H9 (cell line): ENCODE results near the gene ELMOD1. TPM values are rescaled to one million over a fixed set of nuclear protein-coding genes. Genes with fewer than 3 reads are reported as not detected.

Source experiments
- DNase-seq: peaks from one replicate; pipeline ENCODE4 v3.0.0-alpha.2; 2017
- H2AFZ ChIP-seq: one replicate; pipeline ENCODE4 v1.6.1; 2013; ENCODE audit warnings: mild to moderate bottlenecking, low read length, control low read depth, moderate library complexity
- H2AK5ac ChIP-seq: 2 replicates; pipeline ENCODE4 v1.6.1; 2013; ENCODE audit warnings: low read length, control low read depth, mixed read lengths; ENCODE audit not compliant: insufficient read length
- H2BK120ac ChIP-seq: one replicate; pipeline ENCODE4 v1.6.1; 2013; ENCODE audit warnings: low read depth, mild to moderate bottlenecking, low read length, control low read depth, inconsistent platforms; ENCODE audit not compliant: poor library complexity, severe bottlenecking
- H2BK12ac ChIP-seq: 2 replicates; pipeline ENCODE4 v1.6.1; 2013; ENCODE audit warnings: low read length, control low read depth, mixed read lengths, low read depth; ENCODE audit not compliant: insufficient read length
- H2BK15ac ChIP-seq: 2 replicates; pipeline ENCODE4 v1.6.1; 2013; ENCODE audit warnings: low read depth, low read length, control low read depth
- H2BK20ac ChIP-seq: one replicate; pipeline ENCODE4 v1.6.1; 2013; ENCODE audit warnings: low read depth, mild to moderate bottlenecking, low read length, control low read depth, inconsistent platforms; ENCODE audit not compliant: poor library complexity, severe bottlenecking
- H2BK5ac ChIP-seq: 2 replicates; pipeline ENCODE4 v1.6.1; 2013; ENCODE audit warnings: low read length, control low read depth, mixed read lengths; ENCODE audit not compliant: insufficient read length
- H3K14ac ChIP-seq: 2 replicates; pipeline ENCODE4 v1.6.1; 2013; ENCODE audit warnings: low read length, control low read depth; ENCODE audit not compliant: insufficient read depth
- H3K18ac ChIP-seq: 2 replicates; pipeline ENCODE4 v1.6.1; 2013; ENCODE audit warnings: low read depth, mild to moderate bottlenecking, mixed read lengths, low read length, control low read depth; ENCODE audit not compliant: insufficient read length
- H3K23ac ChIP-seq: 2 replicates; pipeline ENCODE4 v1.6.1; 2013; ENCODE audit warnings: low read length, control low read depth, mixed read lengths, low read depth; ENCODE audit not compliant: insufficient read length
- H3K23me2 ChIP-seq: 2 replicates; pipeline ENCODE4 v1.6.1; 2013; ENCODE audit warnings: low read depth, mild to moderate bottlenecking, mixed read lengths, low read length, control low read depth; ENCODE audit not compliant: insufficient read length, poor library complexity, severe bottlenecking
- H3K27ac ChIP-seq: 2 replicates; pipeline ENCODE4 v1.5.1; 2013; ENCODE audit warnings: low read length, control low read depth, mixed read lengths, low read depth; ENCODE audit not compliant: insufficient read length
- H3K27me3 ChIP-seq: 2 replicates; pipeline ENCODE4 v1.6.1; 2013; ENCODE audit warnings: low read length, control low read depth, inconsistent platforms; ENCODE audit not compliant: insufficient read depth
- H3K4ac ChIP-seq: 2 replicates; pipeline ENCODE4 v1.6.1; 2013; ENCODE audit warnings: low read depth, mild to moderate bottlenecking, control low read depth, inconsistent platforms, low read length, moderate library complexity
- H3K4me1 ChIP-seq: 2 replicates; pipeline ENCODE4 v1.6.1; 2013; ENCODE audit warnings: low read length, control low read depth, inconsistent platforms; ENCODE audit not compliant: insufficient read depth
- H3K4me2 ChIP-seq: 2 replicates; pipeline ENCODE4 v1.6.1; 2013; ENCODE audit warnings: low read length, control low read depth, mixed read lengths; ENCODE audit not compliant: insufficient read length, insufficient read depth
- H3K56ac ChIP-seq: 2 replicates; pipeline ENCODE4 v1.6.1; 2013; ENCODE audit warnings: low read depth, mild to moderate bottlenecking, mixed read lengths, low read length, control low read depth; ENCODE audit not compliant: insufficient read length
- H3K79me1 ChIP-seq: 2 replicates; pipeline ENCODE4 v1.6.1; 2013; ENCODE audit warnings: low read depth, mild to moderate bottlenecking, moderate library complexity, low read length, control low read depth, inconsistent platforms; ENCODE audit not compliant: insufficient read depth, poor library complexity, severe bottlenecking
- H3K79me2 ChIP-seq: 2 replicates; pipeline ENCODE4 v1.6.1; 2013; ENCODE audit warnings: low read length, control low read depth, inconsistent platforms; ENCODE audit not compliant: insufficient read depth
- H3K9ac ChIP-seq: 2 replicates; pipeline ENCODE4 v1.6.1; 2013; ENCODE audit warnings: low read length, control low read depth, mixed read lengths; ENCODE audit not compliant: insufficient read length; ENCODE audit errors: extremely low read depth
- H3K9me3 ChIP-seq: one replicate; pipeline ENCODE4 v1.6.1; 2013; ENCODE audit warnings: low read depth, low read length, inconsistent platforms; ENCODE audit not compliant: control insufficient read depth
- H3T11ph ChIP-seq: one replicate; pipeline ENCODE4 v1.6.1; 2013; ENCODE audit warnings: mild to moderate bottlenecking, low read length, control low read depth, inconsistent platforms
- H4K20me1 ChIP-seq: one replicate; pipeline ENCODE4 v1.6.1; 2013; ENCODE audit not compliant: control insufficient read depth, insufficient read length, insufficient read depth
- H4K5ac ChIP-seq: 2 replicates; pipeline ENCODE4 v1.6.1; 2013; ENCODE audit warnings: low read depth, mild to moderate bottlenecking, mixed read lengths, low read length, control low read depth; ENCODE audit not compliant: insufficient read length
- H4K8ac ChIP-seq: replicated peaks from 2 replicates; pipeline ENCODE4 v1.6.1; 2013; ENCODE audit warnings: low read length, control low read depth, mixed read lengths, low read depth; ENCODE audit not compliant: insufficient read length
- H4K91ac ChIP-seq: 2 replicates; pipeline ENCODE4 v1.6.1; 2013; ENCODE audit warnings: low read depth, mild to moderate bottlenecking, moderate library complexity, mixed read lengths, low read length, control low read depth; ENCODE audit not compliant: insufficient read length
- H3K27ac Mint-ChIP-seq, 3 experiments: 2 replicates in 2 of 3; 3 replicates in 1 of 3; pipeline ENCODE4 v1.8.0; 2020 to 2021; ENCODE audit warnings: mixed read lengths in 3 of 3, mild to moderate bottlenecking in 1 of 3, moderate library complexity in 1 of 3
- H3K27me3 Mint-ChIP-seq: 2 replicates; pipeline ENCODE4 v1.8.0; 2021; ENCODE audit warnings: low read depth, mild to moderate bottlenecking, moderate library complexity, mixed read lengths
- H3K36me3 Mint-ChIP-seq, 3 experiments: 2 replicates in 2 of 3; 3 replicates in 1 of 3; pipeline ENCODE4 v1.8.0; 2020 to 2021; ENCODE audit warnings: low read depth in 3 of 3, mixed read lengths in 3 of 3; ENCODE audit not compliant: insufficient read depth in 1 of 3
- H3K4me1 Mint-ChIP-seq, 2 experiments: 2 replicates each; pipeline ENCODE4 v1.8.0; 2020; ENCODE audit warnings: mixed read lengths in 2 of 2
- H3K4me3 Mint-ChIP-seq, 2 experiments: 2 replicates in 1 of 2; 3 replicates in 1 of 2; pipeline ENCODE4 v1.8.0; 2020 to 2021; ENCODE audit warnings: mild to moderate bottlenecking in 2 of 2, mixed read lengths in 2 of 2, moderate library complexity in 1 of 2
- H3K9me3 Mint-ChIP-seq, 2 experiments: 2 replicates in 1 of 2; 3 replicates in 1 of 2; pipeline ENCODE4 v1.8.0; 2020; ENCODE audit warnings: mild to moderate bottlenecking in 2 of 2, mixed read lengths in 2 of 2, moderate library complexity in 1 of 2
- CTCF ChIP-seq: fragments of 200-600 bp; sonication (generic); conservative IDR thresholded peaks from 3 replicates; pipeline ENCODE4 v1.8.0; 2021; ENCODE audit warnings: antibody characterized with exemption, mild to moderate bottlenecking
- WGBS: extraction: QIAGEN DNeasy Blood & Tissue Kit; methylation state at CpG from one replicate; pipeline ENCODE4 v1.1.7; 2013; ENCODE audit warnings: missing lambda C conversion rate, low lambda C conversion rate, mixed read lengths; ENCODE audit not compliant: insufficient read length; ENCODE audit errors: extremely low coverage; 5-methylcytosine and 5-hydroxymethylcytosine counted together
- total RNA-seq: library from RNA; stranded (reverse); gene quantifications from 2 replicates; pipeline ENCODE4 v1.2.1, GENCODE V29; 2021

The ELMOD1 gene
- total RNA-seq, 1 experiment from 2014 or later: 0.61 TPM

GRCh38 chr11:107655602-107656001 lies 64.7 kb downstream of the ELMOD1 start:
- H3K4ac ChIP-seq: no peak overlapping the region
- DNase-seq: no peak
- no peak overlapping the region for H3K14ac ChIP-seq
- H3K27me3 ChIP-seq: no peaks in the 10 kb centered on the region
- no peak overlapping the region for H3K27ac Mint-ChIP-seq
- H3K79me1 ChIP-seq: no peaks in the 10 kb centered on the region
- H3K4me1 Mint-ChIP-seq: peaks cover 26 to 36% of the 10 kb centered on the region in 2 experiments
- H3K9me3 ChIP-seq: no peaks in the 10 kb centered on the region
- no peak overlapping the region for H4K5ac ChIP-seq
- no peaks in the 10 kb centered on the region for H3K79me2 ChIP-seq
- no peak overlapping the region for H2AK5ac ChIP-seq
- H3K27ac ChIP-seq: no peak overlapping the region
- H3K36me3 Mint-ChIP-seq: no peaks in the 10 kb centered on the region
- H2BK15ac ChIP-seq: no peak overlapping the region
- no peak overlapping the region for H2AFZ ChIP-seq
- no CpG with 5 or more reads among the region's 4 CpGs for whole genome bisulfite sequencing
- no peak for TF ChIP-seq CTCF
- H2BK12ac ChIP-seq: no peak overlapping the region
- no peak overlapping the region for H3T11ph ChIP-seq
- no peak overlapping the region for H2BK120ac ChIP-seq
- H3K4me3 Mint-ChIP-seq: no peak overlapping the region
- no peak overlapping the region for H3K56ac ChIP-seq
- no peak overlapping the region for H2BK5ac ChIP-seq
- no peaks in the 10 kb centered on the region for H3K9me3 Mint-ChIP-seq
- no peak overlapping the region for H3K18ac ChIP-seq
- H3K4me2 ChIP-seq: no peak overlapping the region
- no peak overlapping the region for H4K8ac ChIP-seq
- H4K20me1 ChIP-seq: no peaks in the 10 kb centered on the region
- H3K23me2 ChIP-seq: no peaks in the 10 kb centered on the region
- H2BK20ac ChIP-seq: no peak overlapping the region
- no peaks in the 10 kb centered on the region for H3K27me3 Mint-ChIP-seq
- no peak overlapping the region for H3K9ac ChIP-seq
- H4K91ac ChIP-seq: no peak overlapping the region
- no peaks in the 10 kb centered on the region; the same call in 1 of the 2 replicates for H3K4me1 ChIP-seq
- H3K23ac ChIP-seq: no peak overlapping the region
